Natural killer cell treated with Interleukin-12 subunit alpha and Interleukin-12 subunit beta and Interleukin-15 and Interleukin-18, amount 100 ng/mL, for 72 hours (primary cell): ENCODE measurements around the gene AMIGO1. TPM values are rescaled to one million over a fixed set of nuclear protein-coding genes. Genes with fewer than 3 reads are reported as not detected.
"Not testable (repeated sequence)": the region's sequence is repeated elsewhere in the genome, so short reads cannot be mapped to it uniquely, and the experiment has no call there.

Source experiments
- ATAC-seq, 2 donors: fragments of 150-1000 bp; cut with Tn5 transposase in 1 of 2; sonication (Bioruptor Pico), chemical (Tn5 transposase) in 1 of 2; 2 replicates each; pipeline ENCODE4 v1.10.0; 2021
- DNase-seq: peaks from one replicate; pipeline ENCODE4 v3.0.0; 2022; ENCODE audit warnings: low spot score
- H3K27ac Mint-ChIP-seq, 2 donors: 1 replicate in 1 of 2; 2 replicates in 1 of 2; pipeline ENCODE4 v1.8.0; 2022; ENCODE audit warnings: mixed read lengths in 2 of 2, mild to moderate bottlenecking in 1 of 2, moderate library complexity in 1 of 2
- H3K27me3 Mint-ChIP-seq, 2 donors: 1 replicate in 1 of 2; 2 replicates in 1 of 2; pipeline ENCODE4 v1.8.0; 2022; ENCODE audit warnings: mixed read lengths in 2 of 2
- H3K36me3 Mint-ChIP-seq: one replicate; pipeline ENCODE4 v1.8.0; 2022; ENCODE audit warnings: mixed read lengths
- H3K4me1 Mint-ChIP-seq, 2 donors: 1 replicate in 1 of 2; 2 replicates in 1 of 2; pipeline ENCODE4 v1.8.0; 2022; ENCODE audit warnings: low read depth in 2 of 2, mixed read lengths in 2 of 2, mild to moderate bottlenecking in 1 of 2
- H3K4me3 Mint-ChIP-seq: one replicate; pipeline ENCODE4 v1.8.0; 2022; ENCODE audit warnings: mixed read lengths
- H3K9me3 Mint-ChIP-seq: 2 replicates; pipeline ENCODE4 v1.8.0; 2022; ENCODE audit warnings: mixed read lengths
- total RNA-seq, 2 donors: library from RNA; stranded (reverse); gene quantifications; one replicate each; pipeline ENCODE4 v1.2.3, GENCODE V29; 2022

The AMIGO1 gene
- total RNA-seq, 2 donors from 2014 or later, result 0.90 to 1.0 TPM

DNA sequence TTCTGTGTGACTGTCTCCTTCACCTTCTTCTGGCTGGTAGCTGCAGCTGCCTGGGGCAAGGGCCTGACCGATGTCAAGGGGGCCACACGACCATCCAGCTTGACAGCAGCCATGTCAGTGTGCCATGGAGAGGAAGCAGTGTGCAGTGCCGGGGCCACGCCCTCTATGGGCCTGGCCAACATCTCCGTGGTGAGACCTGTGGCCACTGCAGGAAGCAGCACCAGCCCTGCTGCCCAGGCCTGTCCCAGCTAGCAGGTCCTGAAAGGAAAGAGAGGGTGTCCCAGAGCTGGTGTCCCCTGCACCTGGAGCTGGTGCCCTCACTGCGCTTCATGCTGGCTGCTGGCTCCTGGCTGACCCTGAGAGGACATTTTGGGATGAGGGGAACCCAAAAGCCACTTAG, 31.7 kb downstream of the AMIGO1 start:
- DNase-seq (no peak), ATAC-seq (peak; percentile 67 to 72)
- peaks cover 13 to 15% of the 10 kb centered on the region in 2 donors for H3K4me1 Mint-ChIP-seq
- H3K27ac Mint-ChIP-seq, result no peak overlapping the region
- H3K27me3 Mint-ChIP-seq, result peaks cover 24 to 33% of the 10 kb centered on the region in 2 donors
- H3K9me3 Mint-ChIP-seq, result no peaks in the 10 kb centered on the region
- no peak overlapping the region for H3K4me3 Mint-ChIP-seq
- no peaks in the 10 kb centered on the region for H3K36me3 Mint-ChIP-seq

DNA sequence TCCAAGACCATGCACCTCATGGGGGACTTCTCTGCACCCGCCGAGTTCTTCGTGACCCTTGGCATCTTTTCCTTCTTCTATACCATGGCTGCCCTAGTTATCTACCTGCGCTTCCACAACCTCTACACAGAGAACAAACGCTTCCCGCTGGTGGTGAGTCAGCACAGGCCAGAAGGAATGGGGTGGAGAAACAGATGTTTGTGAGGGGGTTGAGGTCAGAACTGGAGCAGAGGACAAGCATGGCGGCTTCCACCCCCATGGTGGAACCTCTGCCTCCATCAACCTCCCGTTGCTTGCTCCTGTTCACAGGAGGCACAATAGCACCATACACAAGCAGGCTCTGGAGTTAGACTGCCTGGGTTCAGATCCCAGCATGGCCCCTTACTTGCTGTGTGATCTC, 32.7 kb downstream of the AMIGO1 start:
- Mint-ChIP-seq H3K4me3 (no peak overlapping the region), H3K27ac (no peak overlapping the region), H3K36me3 (no peaks in the 10 kb centered on the region), H3K27me3 (peaks cover 31 to 38% of the 10 kb centered on the region in 2 donors), H3K9me3 (no peaks in the 10 kb centered on the region), H3K4me1 (peaks cover 8% of the 10 kb centered on the region in 2 donors)
- DNase-seq, result no peak
- no peak for ATAC-seq

DNA sequence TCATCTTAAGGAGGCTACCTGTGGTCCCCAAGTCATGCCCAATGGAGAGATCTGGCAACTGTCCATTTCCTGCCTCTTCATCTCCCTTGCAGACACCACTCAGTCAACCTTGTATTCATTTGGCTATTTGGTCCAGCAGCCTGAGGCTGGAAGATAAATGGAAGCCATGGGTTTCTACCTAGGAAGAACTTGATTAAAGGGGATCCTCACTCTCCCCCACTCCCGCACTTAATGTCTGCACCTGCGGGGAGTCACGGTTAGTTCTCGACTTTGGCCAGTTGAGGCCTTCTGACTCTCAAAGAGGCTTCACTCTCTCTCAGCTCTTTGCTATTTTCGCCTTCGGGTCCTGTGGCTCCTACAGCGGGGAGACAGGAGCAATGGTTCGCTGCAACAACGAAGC, 34.3 kb downstream of the AMIGO1 start:
- no peak for ATAC-seq
- Mint-ChIP-seq H3K36me3 (no peaks in the 10 kb centered on the region), H3K27me3 (peaks cover 35 to 38% of the 10 kb centered on the region in 2 donors), H3K4me1 (peaks cover 8% of the 10 kb centered on the region in 2 donors), H3K27ac (no peak overlapping the region), H3K4me3 (no peak overlapping the region), H3K9me3 (no peaks in the 10 kb centered on the region)
- no peak for DNase-seq

DNA sequence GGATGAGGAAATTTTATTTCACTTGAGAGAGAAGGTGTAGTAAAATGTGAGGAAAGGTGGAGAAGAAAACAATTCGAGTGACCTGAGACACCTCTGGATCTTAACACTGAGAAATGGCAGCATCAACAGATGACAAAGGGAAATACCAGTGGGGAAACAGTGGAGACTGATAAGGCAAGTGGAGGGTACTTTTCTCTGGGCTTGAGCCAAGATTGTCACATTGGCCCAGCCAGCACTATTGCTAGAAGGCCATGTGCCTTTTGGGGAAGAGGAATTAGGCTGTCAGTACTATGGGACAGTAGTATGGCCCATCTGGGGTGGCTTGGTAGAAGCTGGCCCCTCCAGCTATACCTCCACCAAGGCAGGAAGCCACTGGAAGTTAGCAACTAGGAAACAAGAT, 34.8 kb downstream of the AMIGO1 start:
- H3K27me3 Mint-ChIP-seq, result peaks cover 37% of the 10 kb centered on the region in 2 donors
- no peaks in the 10 kb centered on the region for H3K36me3 Mint-ChIP-seq
- DNase-seq (no peak), ATAC-seq (no peak)
- no peaks in the 10 kb centered on the region for H3K9me3 Mint-ChIP-seq
- H3K4me1 Mint-ChIP-seq, result peaks cover 7 to 8% of the 10 kb centered on the region in 2 donors
- H3K27ac Mint-ChIP-seq, result no peak overlapping the region
- no peak overlapping the region for H3K4me3 Mint-ChIP-seq

DNA sequence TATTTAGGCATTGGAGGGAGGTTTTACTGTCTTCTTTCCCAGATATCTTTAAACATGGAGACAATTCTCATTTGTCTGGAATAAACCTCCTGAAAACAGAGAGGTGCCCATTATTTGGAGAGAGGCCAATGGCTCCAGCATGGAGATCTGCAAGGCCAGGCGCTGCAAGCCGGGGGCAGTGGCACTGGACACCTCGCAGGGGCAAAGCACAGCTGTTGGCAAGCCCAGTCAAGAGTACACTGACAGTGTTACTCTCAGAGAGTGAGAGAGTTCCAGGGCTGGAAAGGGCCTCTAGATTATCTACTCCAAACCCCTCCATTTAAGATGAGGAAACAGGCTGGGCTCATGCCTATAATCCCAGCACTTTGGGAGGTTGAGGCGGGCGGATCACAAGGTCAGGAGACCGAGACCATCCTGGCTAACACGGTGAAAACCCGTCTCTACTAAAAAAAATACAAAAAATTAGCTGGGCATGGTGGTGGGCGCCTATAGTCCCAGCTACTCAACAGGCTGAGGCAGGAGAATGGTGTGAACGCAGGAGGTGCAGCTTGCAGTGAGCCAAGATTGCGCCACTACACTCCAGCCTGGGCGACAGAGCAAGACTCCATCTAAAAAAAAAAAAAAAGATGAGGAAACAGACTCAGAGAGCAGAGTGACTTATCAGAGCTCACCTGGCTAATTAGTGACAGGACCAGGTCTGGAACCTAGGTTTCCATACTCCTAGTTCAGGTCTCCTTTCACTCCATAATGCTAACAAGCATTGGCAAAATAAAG, 36.1 kb downstream of the AMIGO1 start:
- not testable (repeated sequence) for H3K4me1 Mint-ChIP-seq, ATAC-seq, H3K9me3 Mint-ChIP-seq, H3K27ac Mint-ChIP-seq, H3K4me3 Mint-ChIP-seq, H3K36me3 Mint-ChIP-seq, DNase-seq
- peaks cover 35 to 36% of the 10 kb centered on the region in 2 donors for H3K27me3 Mint-ChIP-seq

DNA sequence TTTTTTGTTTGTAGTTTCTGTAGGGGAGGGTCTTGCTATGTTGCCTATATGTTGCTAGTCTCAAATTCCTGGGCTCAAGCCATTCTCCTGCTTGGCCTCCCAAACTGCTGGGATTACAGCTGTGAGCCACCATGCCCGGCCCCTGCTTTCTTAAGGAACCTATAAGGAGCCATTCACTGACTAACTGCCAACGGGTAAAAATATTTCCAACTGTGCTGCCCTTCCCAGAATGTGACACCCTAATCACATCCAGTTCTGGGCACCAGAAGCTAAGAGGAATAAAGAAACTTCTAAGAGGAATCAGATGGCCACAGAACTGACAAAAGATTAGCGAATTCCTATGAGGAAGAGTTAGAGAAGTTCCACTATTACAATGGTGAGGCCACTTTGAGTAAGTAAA, 36.7 kb downstream of the AMIGO1 start:
- Mint-ChIP-seq H3K9me3 (no peaks in the 10 kb centered on the region), H3K4me3 (no peak overlapping the region), H3K27me3 (peaks cover 40 to 42% of the 10 kb centered on the region in 2 donors), H3K4me1 (no peaks in the 10 kb centered on the region), H3K36me3 (no peaks in the 10 kb centered on the region), H3K27ac (no peak overlapping the region)
- no peak for DNase-seq
- ATAC-seq, result no peak

DNA sequence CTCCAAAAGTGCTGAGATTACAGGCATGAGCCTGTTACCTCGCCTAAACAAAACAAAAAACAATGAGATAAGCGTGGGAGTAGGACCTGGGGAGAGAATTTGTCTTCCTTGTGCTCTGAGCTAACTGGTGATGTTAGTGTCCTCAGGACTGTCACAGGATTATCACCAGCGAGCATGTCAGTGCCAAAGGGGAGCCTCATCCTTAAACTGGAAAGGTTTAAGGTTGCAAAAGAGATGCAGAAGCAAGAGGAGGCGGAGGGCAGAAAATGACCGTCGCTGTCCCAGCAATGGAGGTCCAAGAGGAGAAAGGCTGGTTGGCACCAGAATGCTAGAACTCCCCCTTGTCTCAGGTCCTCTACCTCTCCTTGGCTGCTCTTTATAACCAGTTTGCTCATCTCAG, 39.3 kb downstream of the AMIGO1 start:
- H3K4me1 Mint-ChIP-seq, result peaks cover 0 to 3% of the 10 kb centered on the region in 2 donors
- H3K9me3 Mint-ChIP-seq, result no peaks in the 10 kb centered on the region
- no peak for DNase-seq
- ATAC-seq, result no peak
- no peaks in the 10 kb centered on the region for H3K36me3 Mint-ChIP-seq
- H3K27ac Mint-ChIP-seq, result no peak overlapping the region
- H3K4me3 Mint-ChIP-seq, result no peak overlapping the region
- H3K27me3 Mint-ChIP-seq, result peaks cover 40 to 48% of the 10 kb centered on the region in 2 donors

DNA sequence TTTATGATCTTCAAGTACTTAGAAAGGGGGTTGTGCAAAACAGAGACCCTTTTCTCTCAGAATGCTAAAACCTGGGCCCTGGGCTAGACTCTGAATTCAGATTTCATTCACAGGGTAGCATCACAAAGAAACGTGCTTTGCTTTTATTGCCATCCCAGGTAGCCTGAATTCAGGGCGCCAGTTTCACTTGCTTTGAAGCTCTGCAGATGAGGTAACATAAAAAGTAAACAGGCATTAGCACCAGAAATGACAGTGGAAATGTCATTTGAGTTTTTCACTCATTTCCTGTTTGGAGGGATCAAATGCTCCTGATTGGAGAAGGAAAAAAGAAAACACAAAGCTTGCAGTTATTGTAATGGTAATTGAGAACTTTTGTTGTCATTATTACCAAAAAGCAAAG, 40.6 kb downstream of the AMIGO1 start:
- Mint-ChIP-seq H3K4me3 (no peak overlapping the region), H3K36me3 (no peaks in the 10 kb centered on the region), H3K27ac (no peak overlapping the region), H3K27me3 (peaks cover 52 to 61% of the 10 kb centered on the region in 2 donors), H3K4me1 (peaks cover 0 to 3% of the 10 kb centered on the region in 2 donors), H3K9me3 (no peaks in the 10 kb centered on the region)
- ATAC-seq, result no peak
- no peak for DNase-seq

DNA sequence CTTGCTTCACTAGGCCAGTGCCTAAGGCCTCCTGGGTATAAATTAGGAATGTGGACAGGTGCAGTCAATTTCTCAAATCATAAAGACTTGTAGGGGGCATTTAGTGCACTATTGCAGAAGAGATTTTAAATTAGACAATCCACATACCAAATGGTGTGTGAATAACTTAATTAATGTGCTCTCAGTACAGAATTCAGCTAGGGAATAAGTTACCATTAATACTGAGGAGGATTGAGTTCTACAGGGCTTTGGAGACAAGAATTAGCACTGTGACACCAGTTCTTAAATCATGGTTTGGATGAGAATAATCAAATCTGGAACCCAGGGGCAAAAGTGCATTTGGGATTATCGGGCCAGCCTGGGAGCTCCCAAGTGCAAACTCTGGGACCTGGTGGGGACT, 41.5 kb downstream of the AMIGO1 start:
- Mint-ChIP-seq H3K27ac (no peak overlapping the region), H3K36me3 (no peaks in the 10 kb centered on the region), H3K27me3 (peaks cover 50 to 60% of the 10 kb centered on the region in 2 donors), H3K4me3 (no peak overlapping the region), H3K9me3 (no peaks in the 10 kb centered on the region), H3K4me1 (peaks cover 0 to 3% of the 10 kb centered on the region in 2 donors)
- DNase-seq (no peak), ATAC-seq (no peak)

DNA sequence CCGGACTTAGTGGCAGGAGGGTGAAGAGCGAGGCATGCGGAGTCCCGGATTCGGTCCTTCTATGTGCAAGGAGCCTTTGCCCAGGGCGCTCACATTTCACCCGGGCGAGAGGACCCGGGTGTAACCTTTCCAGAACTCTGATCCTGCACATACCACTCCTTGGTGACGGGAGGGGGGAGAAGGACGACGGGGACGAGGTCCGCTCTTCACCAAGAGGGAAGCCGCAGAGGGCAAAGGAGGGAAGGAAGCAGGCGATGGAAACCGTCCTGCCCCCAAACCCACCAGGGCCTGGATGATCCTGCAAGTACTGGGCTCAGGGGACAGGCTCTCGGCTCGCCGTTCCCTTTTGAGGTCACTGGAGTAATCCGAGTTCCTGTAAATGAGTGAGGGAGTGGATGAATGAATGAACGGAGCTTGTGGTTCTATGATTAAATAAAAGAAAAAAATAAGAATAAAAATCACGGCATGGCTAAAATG, 42.2 kb downstream of the AMIGO1 start:
- H3K27ac Mint-ChIP-seq, result no peak overlapping the region
- ATAC-seq (peak in 1 of 2 donors; percentile 5), DNase-seq (no peak)
- H3K27me3 Mint-ChIP-seq, result peaks cover 50 to 59% of the 10 kb centered on the region in 2 donors
- H3K4me3 Mint-ChIP-seq, result no peak overlapping the region
- no peaks in the 10 kb centered on the region for H3K9me3 Mint-ChIP-seq
- H3K36me3 Mint-ChIP-seq, result no peaks in the 10 kb centered on the region
- H3K4me1 Mint-ChIP-seq, result peaks cover 0 to 3% of the 10 kb centered on the region in 2 donors

DNA sequence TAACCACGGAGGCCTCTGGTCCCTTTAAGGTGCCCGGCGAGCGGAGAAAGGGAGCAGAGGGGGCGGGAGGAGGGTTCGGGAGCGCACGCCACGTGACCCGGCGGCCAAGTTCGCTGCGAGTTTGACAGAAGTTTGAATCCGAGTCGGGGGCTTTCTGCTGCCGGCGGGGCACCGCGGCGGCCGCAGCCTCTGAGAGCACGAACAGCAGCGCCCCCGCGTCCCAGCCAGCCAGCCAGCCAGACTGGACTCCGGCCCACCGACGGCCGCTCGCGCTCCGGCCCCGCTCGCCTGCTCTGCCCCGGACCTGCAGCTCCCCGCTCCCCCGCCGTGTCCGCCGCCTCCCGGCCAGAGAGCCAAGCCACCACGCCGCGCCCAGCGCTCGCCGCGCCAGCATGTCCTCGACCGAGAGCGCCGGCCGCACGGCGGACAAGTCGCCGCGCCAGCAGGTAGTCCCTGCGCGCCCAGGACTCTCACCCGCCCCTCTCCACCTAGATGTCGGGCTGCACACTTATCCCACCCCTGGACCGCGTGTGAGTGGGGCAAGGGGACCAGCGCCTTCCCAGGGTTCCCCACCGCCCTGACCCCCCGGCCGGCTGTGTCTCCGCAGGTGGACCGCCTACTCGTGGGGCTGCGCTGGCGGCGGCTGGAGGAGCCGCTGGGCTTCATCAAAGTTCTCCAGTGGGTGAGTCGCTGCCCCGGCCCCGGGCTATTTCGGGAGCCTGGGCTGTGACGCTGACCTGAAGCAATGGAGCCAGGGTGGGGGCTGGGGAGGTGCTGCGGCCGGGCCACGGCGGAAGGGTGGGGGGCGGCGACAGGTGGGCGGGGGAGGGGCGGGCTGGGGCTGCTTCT, 42.9 kb downstream of the AMIGO1 start, which contains the start of gene SYPL2:
Gene SYPL2 (plus strand): TSS at position 95 of the 849 bp plus-strand sequence. CDS start 298 bp downstream, at position 393.
- Mint-ChIP-seq H3K27ac (no peak within 1 kb of the TSS), H3K9me3 (no peaks in the 10 kb centered on the region), H3K36me3 (no peaks in the 10 kb centered on the region), H3K27me3 (peaks cover 53 to 63% of the 10 kb centered on the region in 2 donors), H3K4me3 (peak within 1 kb of the TSS; percentile 66), H3K4me1 (peaks cover 0 to 3% of the 10 kb centered on the region in 2 donors)
- ATAC-seq (peak; percentile 56 to 66), DNase-seq (no peak)

DNA sequence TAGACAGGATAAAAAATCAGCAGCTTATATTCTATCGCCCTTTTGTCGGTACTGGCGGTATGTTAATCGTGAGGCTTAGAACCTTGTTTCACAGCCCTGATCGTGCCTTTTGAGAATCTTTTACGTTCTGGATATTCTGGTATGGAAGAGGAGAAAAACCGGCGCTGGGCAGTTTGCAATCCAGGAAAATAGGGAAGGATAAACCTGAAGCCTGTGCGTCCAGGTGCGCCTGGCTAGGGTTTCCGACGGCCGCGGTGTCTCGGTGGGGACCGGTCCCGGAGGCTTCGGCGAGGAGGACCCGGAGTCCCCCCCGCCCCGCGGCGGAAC, 43.4 kb downstream of the AMIGO1 start:
- Mint-ChIP-seq H3K27me3 (peaks cover 57 to 67% of the 10 kb centered on the region in 2 donors), H3K4me3 (peak overlapping the region; percentile 66), H3K9me3 (no peaks in the 10 kb centered on the region), H3K4me1 (peaks cover 0 to 3% of the 10 kb centered on the region in 2 donors), H3K36me3 (no peaks in the 10 kb centered on the region), H3K27ac (no peak overlapping the region)
- ATAC-seq (no peak), DNase-seq (no peak)

DNA sequence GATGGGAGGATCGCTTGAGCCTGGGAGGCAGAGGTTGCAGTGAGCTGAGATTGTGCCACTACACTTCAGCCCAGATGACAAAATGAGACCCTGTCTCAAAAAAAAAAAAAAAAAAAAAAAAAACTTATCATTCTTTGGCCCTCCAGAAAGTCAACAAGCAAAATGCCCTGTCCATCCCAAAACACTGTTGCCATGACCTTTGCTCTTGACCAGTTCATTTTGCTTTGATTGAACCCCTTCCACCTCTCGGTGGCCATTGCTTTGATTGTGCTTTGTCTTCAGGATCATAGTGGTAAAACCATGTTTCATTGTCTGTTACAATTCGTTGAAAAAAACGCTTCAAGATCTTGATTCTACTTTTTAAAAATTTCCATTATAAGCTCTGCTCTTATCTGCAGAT, 51.7 kb downstream of the AMIGO1 start:
- no peak for ATAC-seq
- H3K9me3 Mint-ChIP-seq, result no peaks in the 10 kb centered on the region
- no peak overlapping the region for H3K27ac Mint-ChIP-seq
- DNase-seq, result no peak
- H3K27me3 Mint-ChIP-seq, result peaks cover 37 to 38% of the 10 kb centered on the region in 2 donors
- no peak overlapping the region for H3K4me3 Mint-ChIP-seq
- H3K36me3 Mint-ChIP-seq, result peaks cover 10% of the 10 kb centered on the region
- no peaks in the 10 kb centered on the region for H3K4me1 Mint-ChIP-seq
